WI38 (cell line): ENCODE data around the gene TECPR1.

Experiments used
- H3K4me3 ChIP-seq: 2 replicates; pipeline ENCODE4 v1.5.1; 2011; ENCODE audit warnings: low read depth, mild to moderate bottlenecking, control low read depth, low read length
- TF ChIP-seq, protein P1 (sequence below): IDR thresholded peaks from 2 replicates; pipeline ENCODE4 v1.5.1; 2012; ENCODE audit warnings: low read depth, mild to moderate bottlenecking, control low read depth, low read length

The TECPR1 gene

DNA sequence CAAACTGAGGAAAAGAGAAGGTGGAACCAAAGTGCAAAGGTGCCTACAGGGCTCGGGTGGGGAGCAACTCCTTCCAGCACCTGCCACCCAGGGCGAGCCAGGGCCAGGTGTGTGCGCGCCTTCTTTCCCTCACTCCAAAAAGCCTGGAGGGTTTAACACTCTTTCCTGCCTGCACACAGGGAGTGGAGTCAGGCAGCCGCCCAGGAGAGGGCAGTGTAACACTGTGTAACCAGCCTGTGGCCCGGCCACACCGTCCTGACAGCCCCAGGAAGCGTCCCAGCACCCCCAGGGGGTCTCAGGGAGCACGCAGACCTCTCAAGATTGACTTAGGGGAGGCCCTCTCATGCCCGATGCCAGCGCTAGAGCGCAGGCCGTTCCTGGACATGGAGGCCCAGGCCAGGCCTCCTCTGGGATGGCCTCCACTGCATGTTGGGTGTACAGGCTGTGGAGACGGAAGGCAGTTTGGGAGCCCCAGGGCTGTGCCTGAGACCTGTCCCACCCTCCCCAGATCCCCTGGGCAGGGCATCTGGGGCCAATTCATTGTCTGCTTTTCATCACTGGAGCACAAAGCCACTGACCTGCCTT lies 42.9 kb upstream of the TECPR1 start:
- H3K4me3 ChIP-seq, result no peak overlapping the region
- TF ChIP-seq, protein P1, sequence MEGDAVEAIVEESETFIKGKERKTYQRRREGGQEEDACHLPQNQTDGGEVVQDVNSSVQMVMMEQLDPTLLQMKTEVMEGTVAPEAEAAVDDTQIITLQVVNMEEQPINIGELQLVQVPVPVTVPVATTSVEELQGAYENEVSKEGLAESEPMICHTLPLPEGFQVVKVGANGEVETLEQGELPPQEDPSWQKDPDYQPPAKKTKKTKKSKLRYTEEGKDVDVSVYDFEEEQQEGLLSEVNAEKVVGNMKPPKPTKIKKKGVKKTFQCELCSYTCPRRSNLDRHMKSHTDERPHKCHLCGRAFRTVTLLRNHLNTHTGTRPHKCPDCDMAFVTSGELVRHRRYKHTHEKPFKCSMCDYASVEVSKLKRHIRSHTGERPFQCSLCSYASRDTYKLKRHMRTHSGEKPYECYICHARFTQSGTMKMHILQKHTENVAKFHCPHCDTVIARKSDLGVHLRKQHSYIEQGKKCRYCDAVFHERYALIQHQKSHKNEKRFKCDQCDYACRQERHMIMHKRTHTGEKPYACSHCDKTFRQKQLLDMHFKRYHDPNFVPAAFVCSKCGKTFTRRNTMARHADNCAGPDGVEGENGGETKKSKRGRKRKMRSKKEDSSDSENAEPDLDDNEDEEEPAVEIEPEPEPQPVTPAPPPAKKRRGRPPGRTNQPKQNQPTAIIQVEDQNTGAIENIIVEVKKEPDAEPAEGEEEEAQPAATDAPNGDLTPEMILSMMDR, result peak; percentile 71

DNA sequence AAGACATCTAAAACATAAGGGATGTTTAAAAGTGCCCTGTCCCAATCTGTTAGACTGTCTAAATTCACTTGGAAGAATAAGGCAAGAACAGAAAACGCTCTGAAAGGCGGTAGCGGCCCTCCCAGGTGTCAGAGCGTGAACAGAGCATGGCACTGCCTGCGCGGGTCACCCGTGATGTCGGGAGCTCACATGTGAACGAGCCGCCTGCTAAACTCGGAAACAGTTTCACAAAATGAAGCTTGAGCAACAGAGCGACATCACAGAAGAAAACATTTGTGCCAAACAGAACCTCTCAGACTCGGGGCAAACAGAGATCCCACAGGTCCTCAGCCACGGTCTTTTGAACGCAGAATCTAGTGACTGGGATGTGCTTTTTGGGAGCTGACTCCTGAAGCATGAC lies 42.3 kb upstream of the TECPR1 start:
- no peak overlapping the region for H3K4me3 ChIP-seq
- TF ChIP-seq, protein P1, result no peak

DNA sequence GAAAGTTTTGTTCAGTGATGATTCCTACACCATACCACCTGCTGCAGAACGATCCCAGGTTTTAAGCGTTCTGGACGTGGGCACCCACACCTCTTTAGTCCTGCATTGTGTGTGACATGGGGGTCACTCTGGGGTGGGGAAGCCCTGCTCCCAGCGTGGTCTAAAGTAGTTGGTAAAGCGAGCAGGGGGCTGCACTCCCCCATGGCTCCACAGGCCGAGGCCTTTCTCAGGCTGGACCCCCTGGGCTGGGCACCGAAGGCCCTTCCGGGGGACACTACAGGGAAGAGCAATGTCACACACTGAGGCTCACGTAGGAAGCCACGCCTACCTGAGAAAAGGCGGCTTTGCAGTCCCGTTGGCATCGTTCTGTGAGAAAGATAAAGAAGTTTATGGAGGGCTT lies 41.7 kb upstream of the TECPR1 start:
- TF ChIP-seq, protein P1, result no peak
- no peak overlapping the region for H3K4me3 ChIP-seq

DNA sequence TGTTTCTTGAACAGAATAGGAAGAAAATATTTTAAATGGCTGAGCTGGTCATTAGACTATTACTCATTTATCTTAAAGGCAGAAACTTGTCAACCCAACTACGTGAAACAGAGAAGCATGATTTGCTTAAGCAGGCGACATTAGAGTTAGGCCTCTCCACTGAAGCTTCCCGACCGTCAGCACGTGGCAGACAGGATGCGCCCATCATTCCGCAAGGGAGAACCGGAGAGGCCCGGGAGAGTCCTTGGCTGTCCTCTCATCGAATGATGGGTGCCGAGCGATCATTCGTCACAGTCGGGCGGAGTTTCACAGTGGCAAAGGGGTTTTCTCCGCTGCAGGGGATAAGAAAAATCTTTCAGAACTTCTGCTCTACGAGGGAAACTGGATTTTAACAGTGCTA lies 41.2 kb upstream of the TECPR1 start:
- TF ChIP-seq, protein P1, result no peak
- no peak overlapping the region for H3K4me3 ChIP-seq

DNA sequence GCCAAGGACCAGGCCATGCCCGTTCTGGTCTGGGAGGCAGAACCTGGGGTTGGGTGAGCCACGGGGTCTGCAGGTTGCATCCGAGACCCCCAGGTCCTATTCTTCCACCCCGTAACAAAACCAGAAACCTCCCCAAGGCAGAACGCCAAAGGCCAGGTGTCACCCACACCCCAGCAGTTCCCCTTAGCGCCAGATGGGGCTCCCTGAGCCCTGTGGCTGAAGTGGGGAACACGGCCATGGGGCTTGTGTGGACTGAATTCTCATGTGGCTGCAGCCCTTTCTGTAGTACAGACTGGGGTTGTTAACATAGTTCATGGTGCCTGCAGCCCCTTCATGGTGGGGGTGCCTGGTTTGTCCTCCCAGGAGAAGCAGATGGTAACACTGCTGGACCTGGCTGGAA lies 39.7 kb upstream of the TECPR1 start:
- TF ChIP-seq, protein P1, result no peak
- H3K4me3 ChIP-seq, result no peak overlapping the region

DNA sequence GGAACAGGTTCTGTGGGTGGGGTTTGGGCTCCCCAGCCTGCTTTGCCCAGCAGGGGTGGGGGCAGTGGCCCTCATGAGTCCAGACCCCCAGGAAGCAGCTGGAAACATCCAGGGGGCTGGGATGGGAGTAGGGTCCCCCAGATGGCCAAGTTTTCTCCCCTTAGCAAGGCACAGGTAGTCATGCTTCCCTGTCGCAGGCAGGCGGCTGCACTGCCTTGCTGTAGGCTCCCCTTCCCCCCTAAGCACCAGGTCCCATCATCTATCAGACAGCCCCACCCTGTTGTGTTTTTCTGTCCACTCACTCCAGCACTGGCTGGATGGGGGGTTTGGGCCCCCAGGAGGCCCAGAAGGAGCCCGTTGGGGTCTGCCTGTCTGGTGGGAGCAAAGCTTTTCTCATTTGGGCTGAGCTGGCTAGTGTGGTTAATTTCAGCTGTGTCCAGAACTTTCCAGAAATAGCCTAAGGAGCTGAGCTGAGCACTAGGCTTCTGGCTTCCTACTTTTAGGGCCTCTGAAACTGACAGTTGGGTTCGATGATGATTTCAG lies 37.4 kb upstream of the TECPR1 start:
- TF ChIP-seq, protein P1, result no peak
- H3K4me3 ChIP-seq, result no peak overlapping the region

DNA sequence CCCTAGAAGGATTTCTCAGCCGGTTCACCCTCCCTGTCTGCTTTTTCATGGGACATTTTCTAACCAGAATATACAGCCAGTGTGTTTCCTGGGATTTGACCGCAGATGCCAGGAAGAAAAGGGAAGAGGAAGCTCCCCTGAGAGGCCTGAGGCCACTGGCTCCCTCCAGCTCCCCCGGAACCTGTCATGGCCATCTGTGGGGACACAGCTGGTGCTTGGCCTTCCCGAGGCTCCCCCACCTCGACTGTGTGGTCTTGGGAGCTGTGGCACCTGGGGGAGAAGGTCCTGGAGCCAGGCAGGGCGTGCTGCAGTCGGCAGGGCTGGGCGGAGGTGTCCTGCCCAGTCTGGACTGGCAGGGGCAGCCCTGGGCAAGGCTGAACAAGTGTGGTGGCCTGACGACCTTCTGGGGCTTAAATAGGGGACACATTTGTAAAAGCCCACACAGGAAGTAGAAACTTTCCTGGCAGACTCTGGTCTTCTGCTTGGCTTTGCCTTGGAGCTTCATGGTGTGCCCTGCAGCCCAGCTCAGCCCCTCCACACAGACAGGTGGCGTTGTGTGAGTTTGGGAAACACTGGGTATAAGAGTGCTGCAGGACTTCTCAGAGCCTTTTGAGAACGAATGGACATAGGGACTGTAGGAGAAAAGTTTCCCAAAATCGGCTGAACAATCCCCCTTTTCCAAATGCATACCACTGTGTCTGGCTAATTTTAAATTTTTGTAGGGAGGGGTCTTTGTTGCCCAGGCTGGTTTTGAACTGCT lies 36.2 kb upstream of the TECPR1 start:
- TF ChIP-seq, protein P1, result no peak
- H3K4me3 ChIP-seq, result no peak overlapping the region
